Esophagus squamous epithelium (tissue), 5 donors: Measurements from ENCODE around the gene FAAP100. TPM values are rescaled to one million over a fixed set of nuclear protein-coding genes. Genes with fewer than 3 reads are reported as not detected.
"Not testable (repeated sequence)": the region's sequence is repeated elsewhere in the genome, so short reads cannot be mapped to it uniquely, and the experiment has no call there.

Source experiments
- DNase-seq: peaks from one replicate; lab custom pipeline; 2025; lab: John Stamatoyannopoulos, UW
- H3K27ac ChIP-seq, 4 donors: fragments of 200-600 bp; sonication (generic); one replicate each; pipeline ENCODE4 v1.5.1; 2016 to 2019; ENCODE audit warnings: mild to moderate bottlenecking in 1 of 4
- H3K27me3 ChIP-seq, 4 donors: fragments of 200-600 bp; sonication (generic); 1 replicate in 3 of 4; 2 replicates in 1 of 4; pipeline versions ENCODE4 v1.5.1 to v1.6.0; 2017 to 2021; ENCODE audit warnings: antibody characterized with exemption in 1 of 4
- H3K36me3 ChIP-seq, 3 donors: fragments of 200-600 bp; sonication (generic); one replicate each; pipeline ENCODE4 v1.5.1; 2016 to 2019
- H3K4me1 ChIP-seq, 3 donors: fragments of 200-600 bp; sonication (generic); one replicate each; pipeline ENCODE4 v1.5.1; 2017 to 2019
- H3K4me3 ChIP-seq, 4 donors: fragments of 200-600 bp; sonication (generic); 1 replicate in 3 of 4; 2 replicates in 1 of 4; pipeline ENCODE4 v1.5.1; 2016 to 2019; ENCODE audit warnings: mild to moderate bottlenecking in 2 of 4, moderate library complexity in 1 of 4
- H3K9me3 ChIP-seq, 3 donors: fragments of 200-600 bp; sonication (generic); one replicate each; pipeline ENCODE4 v1.5.1; 2016 to 2019
- CTCF ChIP-seq, 6 experiments: fragments of 450-650 bp in 4 of 6; fragments of 200-600 bp in 2 of 6; sonication (generic) in 2 of 6; IDR thresholded peaks; one replicate each; pipeline ENCODE4 v1.5.1; 2016 to 2019; ENCODE audit warnings: antibody characterized with exemption in 6 of 6, mild to moderate bottlenecking in 4 of 6, moderate library complexity in 4 of 6
- POLR2A ChIP-seq, 4 donors: fragments of 450-650 bp; IDR thresholded peaks; one replicate each; pipeline ENCODE4 v1.6.1; 2017; ENCODE audit warnings: antibody characterized with exemption in 4 of 4, mild to moderate bottlenecking in 4 of 4, moderate library complexity in 3 of 4
- WGBS, 2 donors: methylation state at CpG; one replicate each; pipeline ENCODE4 v1.1.5; 2018; 5-methylcytosine and 5-hydroxymethylcytosine counted together
- intact Hi-C: fragments of 100-400 bp; cut with DNase I; formaldehyde crosslinking; loops from one replicate; pipeline ENCODE4 v1.15.0; 2022
- total RNA-seq, 4 donors: library from RNA; depleted of rRNA; stranded (reverse); fragments of >200 nt; gene quantifications; one replicate each; pipeline ENCODE4 v1.1.0, GENCODE V29; 2016
- donor health status: DM: yes; HTN: yes; CAD: no.

Gene FAAP100
- total RNA-seq, 4 donors from 2014 or later: 17.3 to 32.2 (median 26.1) TPM

DNA sequence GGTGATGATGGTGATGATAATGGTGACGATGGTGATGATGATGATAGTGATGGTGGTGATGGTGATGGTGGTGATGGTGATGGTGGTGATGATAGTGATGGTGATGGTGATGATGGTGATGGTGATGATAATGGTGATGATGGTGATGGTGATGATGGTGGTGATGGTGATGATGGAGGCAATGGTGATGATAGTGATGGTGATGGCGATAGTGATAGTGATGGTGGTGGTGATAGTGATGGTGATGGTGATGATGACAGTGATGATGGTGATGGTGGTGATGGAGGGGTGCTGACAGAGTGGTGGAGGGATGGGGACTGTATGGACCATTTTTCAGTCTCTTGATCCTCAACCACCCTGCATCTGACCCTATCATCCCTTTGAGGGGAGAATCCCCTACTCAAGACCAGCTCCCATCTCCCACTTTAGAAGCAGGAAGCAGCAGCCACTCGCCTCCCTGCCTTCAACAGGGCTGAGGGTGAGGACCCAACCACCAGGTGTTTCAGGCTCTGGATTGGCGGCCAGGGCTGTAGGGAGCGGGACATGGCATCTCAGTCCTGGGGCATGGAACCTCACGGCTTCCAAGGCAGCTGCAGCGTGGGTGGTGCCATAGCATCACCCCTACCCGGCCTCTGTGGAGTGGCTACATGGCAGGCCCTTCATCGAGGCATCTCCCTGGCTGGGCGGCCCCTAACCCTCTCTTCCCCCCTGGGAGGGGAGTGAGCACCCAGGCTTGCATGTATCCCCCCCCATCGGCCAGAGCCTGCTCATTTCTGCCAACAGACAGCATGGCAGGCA is 19.5 kb downstream of the FAAP100 start:
- 79 to 87% methylated on average over 3 to 6 of the region's 11 CpGs for WGBS, 2 donors
- H3K27me3 ChIP-seq: peaks cover 5 to 81% (median 19%) of the 10 kb centered on the region in 4 donors
- H3K27ac ChIP-seq: no peak overlapping the region
- no peak overlapping the region for H3K4me3 ChIP-seq
- no peaks in the 10 kb centered on the region for H3K9me3 ChIP-seq
- TF ChIP-seq POLR2A (IDR thresholded peaks at IDR 0.05): no peak
- TF ChIP-seq CTCF (IDR thresholded peaks at IDR 0.05): no peak
- no peaks in the 10 kb centered on the region for H3K36me3 ChIP-seq
- intact Hi-C loops: no loop called here
- H3K4me1 ChIP-seq: peaks cover 8 to 23% (median 15%) of the 10 kb centered on the region in 3 donors
- DNase-seq: no peak

GRCh38 chr17:81531998-81532404 is 20.2 kb downstream of the FAAP100 start:
- H3K4me3 ChIP-seq, H3K9me3 ChIP-seq, H3K36me3 ChIP-seq, H3K27ac ChIP-seq, DNase-seq, intact Hi-C loops: not testable (repeated sequence)
- WGBS, 2 donors: 81 to 99% methylated on average over 3 of the region's 3 CpGs
- Histone ChIP-seq H3K4me1 (peaks cover 5 to 20% (median 10%) of the 10 kb centered on the region in 3 donors), H3K27me3 (peaks cover 5 to 81% (median 17%) of the 10 kb centered on the region in 4 donors)

DNA sequence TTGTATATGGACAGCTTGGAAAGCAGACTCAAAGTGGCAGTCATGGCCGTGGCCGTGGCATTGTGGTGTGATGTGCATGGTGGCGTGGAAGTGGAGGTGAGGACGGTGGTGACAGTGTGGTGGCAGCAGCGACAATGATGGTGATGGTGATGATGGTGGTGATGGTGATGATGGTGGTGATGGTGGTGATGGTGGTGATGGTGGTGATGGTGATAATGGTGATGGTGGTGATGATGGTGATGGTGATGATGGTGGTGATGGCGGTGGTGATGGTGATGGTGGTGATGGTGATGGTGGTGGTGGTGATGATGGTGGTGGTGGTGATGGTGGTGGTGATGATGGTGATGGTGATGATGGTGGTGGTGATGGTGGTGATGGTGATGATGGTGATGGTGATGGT is 21.1 kb downstream of the FAAP100 start:
- H3K36me3 ChIP-seq, intact Hi-C loops, H3K9me3 ChIP-seq, H3K27ac ChIP-seq, H3K4me3 ChIP-seq, DNase-seq: not testable (repeated sequence)
- WGBS, 2 donors: 72 to 82% methylated on average over 6 of the region's 6 CpGs
- H3K4me1 ChIP-seq: peaks cover 0 to 11% (median 5%) of the 10 kb centered on the region in 3 donors
- peaks cover under 1 to 81% (median 13%) of the 10 kb centered on the region in 4 donors for H3K27me3 ChIP-seq

DNA sequence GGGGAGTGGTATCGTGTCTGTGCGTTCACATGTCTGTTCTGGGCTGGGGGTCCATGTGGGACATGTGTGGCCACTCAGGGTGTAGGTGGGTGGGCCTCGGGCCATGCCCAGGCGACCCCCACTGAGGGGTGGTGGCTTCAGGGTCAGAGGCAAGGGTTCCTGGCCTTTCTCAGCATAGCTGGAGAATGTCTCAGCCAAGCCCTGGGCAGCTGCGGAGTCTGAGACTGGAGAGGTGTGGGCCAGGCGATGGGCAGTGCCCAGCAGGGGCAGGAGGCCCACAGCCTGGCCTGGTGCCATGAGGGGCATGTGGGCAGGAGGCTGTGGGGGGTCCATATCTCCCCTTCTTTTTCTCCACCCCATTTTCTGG is 22.7 kb downstream of the FAAP100 start:
- H3K4me3 ChIP-seq: no peak overlapping the region
- 100% methylated on average over 2 of the region's 6 CpGs; no CpG with 5 or more reads in 1 of the 2 donors for WGBS, 2 donors
- H3K36me3 ChIP-seq: no peaks in the 10 kb centered on the region
- intact Hi-C loops: no loop called here
- H3K27ac ChIP-seq: no peak overlapping the region
- peaks cover 0 to 11% (median 5%) of the 10 kb centered on the region in 3 donors for H3K4me1 ChIP-seq
- DNase-seq: no peak
- H3K9me3 ChIP-seq: no peaks in the 10 kb centered on the region
- H3K27me3 ChIP-seq: peaks cover 0 to 81% (median 14%) of the 10 kb centered on the region in 4 donors
- TF ChIP-seq CTCF (IDR thresholded peaks at IDR 0.05) (no peak), POLR2A (IDR thresholded peaks at IDR 0.05) (no peak)

DNA sequence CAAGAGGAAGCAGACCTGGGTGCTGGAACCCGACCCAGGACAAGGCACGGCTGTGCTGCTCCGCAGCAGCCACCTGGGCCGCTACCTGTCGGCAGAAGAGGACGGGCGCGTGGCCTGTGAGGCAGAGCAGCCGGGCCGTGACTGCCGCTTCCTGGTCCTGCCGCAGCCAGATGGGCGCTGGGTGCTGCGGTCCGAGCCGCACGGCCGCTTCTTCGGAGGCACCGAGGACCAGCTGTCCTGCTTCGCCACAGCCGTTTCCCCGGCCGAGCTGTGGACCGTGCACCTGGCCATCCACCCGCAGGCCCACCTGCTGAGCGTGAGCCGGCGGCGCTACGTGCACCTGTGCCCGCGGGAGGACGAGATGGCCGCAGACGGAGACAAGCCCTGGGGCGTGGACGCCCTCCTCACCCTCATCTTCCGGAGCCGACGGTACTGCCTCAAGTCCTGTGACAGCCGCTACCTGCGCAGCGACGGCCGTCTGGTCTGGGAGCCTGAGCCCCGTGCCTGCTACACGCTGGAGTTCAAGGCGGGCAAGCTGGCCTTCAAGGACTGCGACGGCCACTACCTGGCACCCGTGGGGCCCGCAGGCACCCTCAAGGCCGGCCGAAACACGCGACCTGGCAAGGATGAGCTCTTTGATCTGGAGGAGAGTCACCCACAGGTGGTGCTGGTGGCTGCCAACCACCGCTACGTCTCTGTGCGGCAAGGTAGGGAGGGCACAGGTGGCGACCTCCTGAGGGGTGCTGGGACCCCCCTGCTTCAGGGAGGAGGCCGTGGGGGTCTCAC is 23.3 kb downstream of the FAAP100 start:
- WGBS, 2 donors: no CpG with 5 or more reads among the region's 62 CpGs
- Histone ChIP-seq H3K36me3 (no peaks in the 10 kb centered on the region), H3K27me3 (peaks cover 0 to 81% (median 14%) of the 10 kb centered on the region in 4 donors), H3K9me3 (no peaks in the 10 kb centered on the region), H3K4me1 (peaks cover 0 to 15% (median 5%) of the 10 kb centered on the region in 3 donors), H3K4me3 (no peak overlapping the region), H3K27ac (no peak overlapping the region)
- no peak for TF ChIP-seq POLR2A (IDR thresholded peaks at IDR 0.05)
- TF ChIP-seq CTCF (IDR thresholded peaks at IDR 0.05): no peak
- intact Hi-C loops: no loop called here
- DNase-seq: no peak

- TF ChIP-seq POLR2A (IDR thresholded peaks at IDR 0.05) (no peak), CTCF (IDR thresholded peaks at IDR 0.05) (no peak)
- Histone ChIP-seq H3K4me1 (peaks cover 0 to 21% (median 5%) of the 10 kb centered on the region in 3 donors), H3K4me3 (no peak overlapping the region), H3K36me3 (no peaks in the 10 kb centered on the region), H3K9me3 (no peaks in the 10 kb centered on the region), H3K27me3 (peaks cover 0 to 82% (median 14%) of the 10 kb centered on the region in 4 donors), H3K27ac (no peak overlapping the region)
- 58% methylated on average over 2 of the region's 20 CpGs; no CpG with 5 or more reads in 1 of the 2 donors for WGBS, 2 donors
- intact Hi-C loops: no loop called here
- no peak for DNase-seq
Observed at GRCh38 chr17:81528384-81528650, 23.8 kb downstream of the FAAP100 start.
